HCT116 (cell line): ENCODE data around the gene SOD3. TPM values are rescaled to one million over a fixed set of nuclear protein-coding genes. Genes with fewer than 3 reads are reported as not detected.

Source experiments
- ATAC-seq: fragments of 200-7000 bp; cut with Tn5 transposase; 2 replicates; pipeline ENCODE4 v1.9.1; 2020; ENCODE audit warnings: mild to moderate bottlenecking, moderate library complexity
- BruUV-seq: library from RNA; stranded (reverse); fragments of 400-500 nt; replicated peaks from 2 replicates; lab custom pipeline; 2021; lab: Mats Ljungman, UMichigan
- CTCF ChIA-PET: fragments of 300-600 bp; sonication (Branson Sonifier 250); formaldehyde crosslinking; loops from one replicate; lab custom pipeline; 2021; ENCODE audit warnings: antibody characterized with exemption; lab: Charles Lee
- POLR2A ChIA-PET: fragments of 300-600, 350-600 bp; sonication (Branson Sonifier 250); formaldehyde crosslinking; loops from one replicate; lab custom pipeline; 2021; ENCODE audit warnings: antibody characterized with exemption; lab: Charles Lee
- RAD21 ChIA-PET, 2 experiments: fragments of 300-600 bp; sonication (Branson Sonifier 250); formaldehyde crosslinking; loops; one replicate each; lab custom pipeline; 2023; ENCODE audit warnings: low total read pairs in 2 of 2; ENCODE audit not compliant: uncharacterized antibody in 2 of 2, unreplicated experiment in 2 of 2, low non-redundant PET in 1 of 2; lab: Charles Lee
- DNase-seq: peaks from one replicate; pipeline ENCODE4 v3.0.0-alpha.2; 2010; ENCODE audit warnings: low read depth, low spot score
- H2AFZ ChIP-seq: fragments of 200-600 bp; shearing (Covaris generic), sonication (generic); 2 replicates; pipeline ENCODE4 v1.6.1; 2017; ENCODE audit warnings: low read depth, mixed run types, mixed read lengths, antibody characterized with exemption, low read length; ENCODE audit not compliant: poor library complexity, severe bottlenecking
- H3K27ac ChIP-seq: 2 replicates; pipeline ENCODE4 v1.5.1; 2012; ENCODE audit warnings: low read depth, low read length
- H3K27me3 ChIP-seq: fragments of 200-600 bp; sonication (generic); 2 replicates; pipeline ENCODE4 v1.6.1; 2016; ENCODE audit warnings: mixed run types, low read length, mixed read lengths; ENCODE audit not compliant: insufficient read depth
- H3K36me3 ChIP-seq, 2 experiments: fragments of 200-500 bp in 1 of 2; fragments of 200-600 bp in 1 of 2; sonication (Bioruptor generic) in 1 of 2; sonication (generic) in 1 of 2; 2 replicates each; pipeline versions ENCODE4 v1.5.1 to v1.6.1; 2014 to 2016; ENCODE audit warnings: low read length in 2 of 2, inconsistent platforms in 1 of 2, mixed read lengths in 1 of 2, mixed run types in 1 of 2; ENCODE audit not compliant: insufficient read depth in 2 of 2, control insufficient read depth in 1 of 2
- H3K4me1 ChIP-seq, 2 experiments: fragments of 200-600 bp in 1 of 2; sonication (generic) in 1 of 2; 2 replicates each; pipeline versions ENCODE4 v1.5.1 to v1.6.1; 2012 to 2017; ENCODE audit warnings: low read length in 2 of 2, inconsistent platforms in 1 of 2, mild to moderate bottlenecking in 1 of 2, mixed read lengths in 1 of 2, mixed run types in 1 of 2, moderate library complexity in 1 of 2; ENCODE audit not compliant: insufficient read depth in 2 of 2, control insufficient read depth in 1 of 2
- H3K4me2 ChIP-seq: fragments of 200-600 bp; sonication (generic); 2 replicates; pipeline ENCODE4 v1.6.1; 2017; ENCODE audit warnings: mixed run types, low read length, mixed read lengths
- H3K4me3 ChIP-seq, 2 experiments: fragments of 200-600 bp in 1 of 2; sonication (generic) in 1 of 2; replicated peaks in 1 of 2; 2 replicates each; pipeline ENCODE4 v1.5.1; 2011 to 2016; ENCODE audit warnings: low read length in 2 of 2, control low read depth in 1 of 2, low read depth in 1 of 2, mild to moderate bottlenecking in 1 of 2, mixed read lengths in 1 of 2, mixed run types in 1 of 2
- H3K79me2 ChIP-seq: fragments of 200-600 bp; sonication (generic); 2 replicates; pipeline ENCODE4 v1.6.1; 2017; ENCODE audit warnings: mild to moderate bottlenecking, mixed run types, low read length, moderate library complexity, mixed read lengths; ENCODE audit not compliant: insufficient read depth
- H3K9ac ChIP-seq: fragments of 200-600 bp; sonication (generic); 2 replicates; pipeline ENCODE4 v1.6.1; 2016; ENCODE audit warnings: low read length, mixed read lengths
- H3K9me2 ChIP-seq: fragments of 200-600 bp; sonication (generic), shearing (Covaris generic); 2 replicates; pipeline ENCODE4 v1.6.1; 2017; ENCODE audit warnings: mixed run types, mild to moderate bottlenecking, moderate library complexity; ENCODE audit not compliant: insufficient read depth
- H3K9me3 ChIP-seq, 2 experiments: fragments of 200-500 bp in 1 of 2; fragments of 200-600 bp in 1 of 2; sonication (Bioruptor generic) in 1 of 2; sonication (generic) in 1 of 2; 2 replicates each; pipeline ENCODE4 v1.6.1; 2014 to 2017; ENCODE audit warnings: low read length in 2 of 2, mixed read lengths in 2 of 2, inconsistent platforms in 1 of 2, low read depth in 1 of 2, mild to moderate bottlenecking in 1 of 2, mixed run types in 1 of 2, moderate library complexity in 1 of 2; ENCODE audit not compliant: control insufficient read depth in 1 of 2, insufficient read depth in 1 of 2
- H4K20me1 ChIP-seq: fragments of 200-600 bp; sonication (generic), shearing (Covaris generic); 2 replicates; pipeline ENCODE4 v1.6.1; 2017; ENCODE audit warnings: mixed run types, mild to moderate bottlenecking, moderate library complexity; ENCODE audit not compliant: insufficient read depth
- ELF1 ChIP-seq: IDR thresholded peaks from 2 replicates; pipeline ENCODE4 v1.6.1; 2012; ENCODE audit warnings: low read depth, borderline replicate concordance
- ZFX ChIP-seq: fragments of 450-650 bp; IDR thresholded peaks from 2 replicates; pipeline ENCODE4 v1.6.1; 2017
- intact Hi-C: fragments of 100-400 bp; cut with micrococcal nuclease; formaldehyde crosslinking; loops from 2 replicates; pipeline ENCODE4 v1.10.0; 2022
- total RNA-seq: library from RNA; stranded (reverse); gene quantifications from one replicate; pipeline ENCODE4 v1.2.1, GENCODE V29; 2021; ENCODE audit not compliant: unreplicated experiment
- TF ChIP-seq, protein P1 (sequence below): IDR thresholded peaks from 2 replicates; pipeline ENCODE4 v1.6.1; 2012

The SOD3 gene
- total RNA-seq, 1 experiment from 2014 or later: 0.25 TPM

DNA sequence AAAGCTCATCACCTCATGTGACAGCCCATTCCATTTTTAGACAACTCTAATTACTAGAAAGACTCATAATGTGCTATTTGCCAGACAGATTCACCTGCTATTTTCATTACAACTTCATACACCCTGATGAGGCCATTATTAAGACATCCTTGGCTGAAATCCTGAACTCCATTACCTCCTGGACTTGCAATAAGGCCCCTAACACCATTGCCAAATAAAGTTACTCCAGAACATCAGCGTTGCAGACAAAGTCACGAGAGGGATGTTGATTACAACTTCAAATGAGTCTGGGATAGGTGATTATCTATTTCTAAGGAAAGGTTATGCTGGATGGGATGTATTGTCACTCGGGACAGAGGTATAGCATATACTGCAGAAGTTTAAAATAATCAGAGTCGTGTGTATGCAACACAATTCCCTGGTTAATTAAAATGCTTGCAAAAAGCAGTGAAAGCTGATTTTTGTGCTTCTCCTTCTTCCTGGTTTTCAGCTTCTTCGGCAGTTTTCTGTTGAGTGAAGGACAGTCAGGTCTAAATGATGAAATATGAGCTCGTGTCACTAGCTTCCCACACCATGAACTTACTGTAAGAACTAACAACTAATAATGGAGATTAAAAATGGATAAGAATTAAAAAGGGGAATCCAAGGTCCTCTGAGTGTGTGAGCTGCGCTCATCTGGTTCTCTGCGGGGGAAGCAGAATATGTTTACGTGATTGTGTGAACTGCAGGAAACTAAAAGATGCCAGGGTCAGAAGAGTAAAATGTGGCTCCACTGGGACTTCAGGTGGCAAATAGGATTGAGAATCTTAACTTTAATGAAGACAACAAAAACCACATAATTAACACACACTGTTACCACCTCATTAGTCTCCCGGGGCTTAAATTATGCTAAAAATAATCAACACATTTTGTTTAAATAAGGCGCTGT, 17.6 kb upstream of the SOD3 start:
- no peak for ATAC-seq
- no peak for DNase-seq
- Histone ChIP-seq H3K4me2 (no peak overlapping the region), H3K79me2 (no peaks in the 10 kb centered on the region), H2AFZ (no peak overlapping the region), H4K20me1 (no peaks in the 10 kb centered on the region), H3K4me3 (no peak overlapping the region), H3K27me3 (peaks cover 19% of the 10 kb centered on the region; the same call in 1 of the 2 replicates), H3K27ac (no peak overlapping the region), H3K9ac (no peak overlapping the region), H3K9me3 (no peaks in the 10 kb centered on the region), H3K4me1 (no peaks in the 10 kb centered on the region), H3K9me2 (no peaks in the 10 kb centered on the region), H3K36me3 (no peaks in the 10 kb centered on the region)
- ChIA-PET RAD21 (no interaction called here), CTCF (no interaction called here), POLR2A (no interaction called here)
- intact Hi-C loops: no loop called here
- BruUV-seq: no TSS peak
- TF ChIP-seq ZFX: no peak

- H3K9me2 ChIP-seq: no peaks in the 10 kb centered on the region
- BruUV-seq: no TSS peak
- POLR2A ChIA-PET: no interaction called here
- peaks cover 23% of the 10 kb centered on the region; the same call in 1 of the 2 replicates for H3K27me3 ChIP-seq
- no peak overlapping the region for H3K9ac ChIP-seq
- H3K4me3 ChIP-seq: no peak overlapping the region
- no peak for DNase-seq
- no peaks in the 10 kb centered on the region for H3K4me1 ChIP-seq
- ATAC-seq: no peak
- TF ChIP-seq ELF1 (no peak), ZFX (no peak)
- TF ChIP-seq, protein P1, sequence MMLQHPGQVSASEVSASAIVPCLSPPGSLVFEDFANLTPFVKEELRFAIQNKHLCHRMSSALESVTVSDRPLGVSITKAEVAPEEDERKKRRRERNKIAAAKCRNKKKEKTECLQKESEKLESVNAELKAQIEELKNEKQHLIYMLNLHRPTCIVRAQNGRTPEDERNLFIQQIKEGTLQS: no peak
- no peaks in the 10 kb centered on the region for H3K36me3 ChIP-seq
- RAD21 ChIA-PET: no interaction called here
- no peaks in the 10 kb centered on the region for H4K20me1 ChIP-seq
- CTCF ChIA-PET: no interaction called here
- no peak overlapping the region for H2AFZ ChIP-seq
- intact Hi-C loops: no loop called here
- no peaks in the 10 kb centered on the region for H3K9me3 ChIP-seq
- no peaks in the 10 kb centered on the region for H3K79me2 ChIP-seq
- H3K4me2 ChIP-seq: no peak overlapping the region
- no peak overlapping the region for H3K27ac ChIP-seq
Measured at GRCh38 chr4:24778464-24779225, 16.7 kb upstream of the SOD3 start.
